ENCODE measurements around the gene CNRIP1. TPM values are rescaled to one million over a fixed set of nuclear protein-coding genes. Genes with fewer than 3 reads are reported as not detected.

Gene CNRIP1
- total RNA-seq, 4 donors from 2014 or later: 4.7 to 7.6 (median 6.5) TPM

DNA sequence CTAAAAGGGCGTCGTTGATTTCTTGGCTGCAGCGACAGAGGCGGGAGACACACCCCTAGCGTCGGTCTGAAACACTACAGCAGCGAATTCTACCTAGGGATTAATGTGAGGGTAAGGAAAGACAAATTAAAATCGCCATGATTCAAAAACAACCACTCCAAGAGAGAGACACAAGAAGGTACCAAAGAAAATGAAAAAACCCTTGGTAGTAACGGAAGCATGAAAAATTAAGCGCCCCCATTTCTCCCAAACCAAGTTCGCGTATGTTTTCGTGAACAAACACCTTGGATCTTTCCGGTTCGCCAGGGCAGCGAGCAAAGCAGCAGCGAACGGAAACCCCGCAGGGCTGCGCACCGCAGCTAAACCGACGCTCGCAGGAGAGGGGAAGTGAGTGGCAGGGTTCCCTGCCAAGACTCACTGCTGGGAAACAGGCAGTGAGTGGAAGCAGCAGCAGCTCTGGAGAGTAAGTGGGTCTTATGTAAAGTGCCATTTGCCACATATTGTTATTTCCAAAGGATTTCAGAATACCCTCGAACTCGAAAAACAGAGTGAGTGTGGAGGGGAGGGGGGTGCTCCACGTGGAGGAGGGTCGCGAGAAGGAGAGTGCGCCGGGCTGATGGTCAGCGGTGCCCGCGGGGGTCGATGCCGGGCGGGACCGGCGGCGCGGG is 68.4 kb downstream of the CNRIP1 start:
- H3K36me3 ChIP-seq: no peaks in the 10 kb centered on the region
- in situ Hi-C loops (cut with MboI; ENCODE audit: low sequenced_read_pairs in 4 of 4): no loop called here
- no peaks in the 10 kb centered on the region for H3K27me3 ChIP-seq
- H3K27ac ChIP-seq: peak overlapping the region; percentile 95 to 97 (median 97)
- intact Hi-C loops (cut with DNase I; ENCODE audit: low total_unique reads): loop anchor here (1.0 to 10.0 kb wide), 5 partner anchors 36 to 1133 kb away; partner anchors contain the start of genes C1D, CNRIP1 and GFPT1
- H3K4me3 ChIP-seq: peak overlapping the region; percentile 84 to 92 (median 90)
- ATAC-seq: peak; percentile 78 to 79
- peak; percentile 66 to 72 for DNase-seq
- H3K9me3 ChIP-seq: no peaks in the 10 kb centered on the region
- H3K4me1 ChIP-seq: peaks cover 51 to 54% of the 10 kb centered on the region in 2 donors
- TF ChIP-seq POLR2A (IDR thresholded peaks at IDR 0.05): peak in 1 of 2 donors; percentile 12
- TF ChIP-seq, protein P1, sequence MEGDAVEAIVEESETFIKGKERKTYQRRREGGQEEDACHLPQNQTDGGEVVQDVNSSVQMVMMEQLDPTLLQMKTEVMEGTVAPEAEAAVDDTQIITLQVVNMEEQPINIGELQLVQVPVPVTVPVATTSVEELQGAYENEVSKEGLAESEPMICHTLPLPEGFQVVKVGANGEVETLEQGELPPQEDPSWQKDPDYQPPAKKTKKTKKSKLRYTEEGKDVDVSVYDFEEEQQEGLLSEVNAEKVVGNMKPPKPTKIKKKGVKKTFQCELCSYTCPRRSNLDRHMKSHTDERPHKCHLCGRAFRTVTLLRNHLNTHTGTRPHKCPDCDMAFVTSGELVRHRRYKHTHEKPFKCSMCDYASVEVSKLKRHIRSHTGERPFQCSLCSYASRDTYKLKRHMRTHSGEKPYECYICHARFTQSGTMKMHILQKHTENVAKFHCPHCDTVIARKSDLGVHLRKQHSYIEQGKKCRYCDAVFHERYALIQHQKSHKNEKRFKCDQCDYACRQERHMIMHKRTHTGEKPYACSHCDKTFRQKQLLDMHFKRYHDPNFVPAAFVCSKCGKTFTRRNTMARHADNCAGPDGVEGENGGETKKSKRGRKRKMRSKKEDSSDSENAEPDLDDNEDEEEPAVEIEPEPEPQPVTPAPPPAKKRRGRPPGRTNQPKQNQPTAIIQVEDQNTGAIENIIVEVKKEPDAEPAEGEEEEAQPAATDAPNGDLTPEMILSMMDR (IDR thresholded peaks at IDR 0.05 in 4 of 5, conservative IDR thresholded peaks at IDR 0.05 in 1 of 5): peak; percentile 67 to 79 (median 75)

DNA sequence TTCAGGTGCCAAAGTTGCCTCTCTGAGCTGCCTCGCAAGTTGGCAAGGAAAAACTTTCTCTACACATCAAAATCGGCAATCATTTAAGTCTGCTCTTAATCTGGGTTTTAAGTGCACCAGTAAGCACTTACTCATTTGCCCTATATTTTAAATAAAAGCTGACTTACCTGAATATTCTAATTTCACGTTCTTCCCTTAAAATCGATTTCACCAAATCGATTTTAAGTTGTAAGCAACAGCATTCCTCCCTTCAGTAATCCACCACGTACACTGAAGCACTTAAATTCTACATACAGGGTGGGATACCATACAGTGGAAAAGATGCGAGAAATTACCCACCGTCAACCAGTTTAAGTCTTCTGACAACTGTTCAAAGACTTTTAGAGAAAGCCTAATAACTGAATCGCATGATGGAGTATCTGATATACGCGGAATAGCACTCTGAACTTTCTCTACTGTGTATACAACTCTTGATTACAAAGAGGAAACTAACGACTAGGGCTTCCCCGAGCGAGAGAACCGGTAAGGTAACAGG is 69.0 kb downstream of the CNRIP1 start:
- no peak for ATAC-seq
- Histone ChIP-seq H3K27me3 (no peaks in the 10 kb centered on the region), H3K4me3 (peak overlapping the region; percentile 84 to 92 (median 90)), H3K9me3 (no peaks in the 10 kb centered on the region), H3K4me1 (peaks cover 55 to 59% of the 10 kb centered on the region in 2 donors), H3K36me3 (no peaks in the 10 kb centered on the region), H3K27ac (peak overlapping the region; percentile 95 to 97 (median 97))
- TF ChIP-seq, protein P1 (IDR thresholded peaks at IDR 0.05 in 4 of 5, conservative IDR thresholded peaks at IDR 0.05 in 1 of 5): no peak
- TF ChIP-seq POLR2A (IDR thresholded peaks at IDR 0.05): no peak
- intact Hi-C loops (cut with DNase I; ENCODE audit: low total_unique reads) (loop anchor here (1.0 to 10.0 kb wide), 5 partner anchors 37 to 1134 kb away; partner anchors contain the start of genes C1D, CNRIP1 and GFPT1), in situ Hi-C loops (cut with MboI; ENCODE audit: low sequenced_read_pairs in 4 of 4) (no loop called here)
- DNase-seq: no peak

DNA sequence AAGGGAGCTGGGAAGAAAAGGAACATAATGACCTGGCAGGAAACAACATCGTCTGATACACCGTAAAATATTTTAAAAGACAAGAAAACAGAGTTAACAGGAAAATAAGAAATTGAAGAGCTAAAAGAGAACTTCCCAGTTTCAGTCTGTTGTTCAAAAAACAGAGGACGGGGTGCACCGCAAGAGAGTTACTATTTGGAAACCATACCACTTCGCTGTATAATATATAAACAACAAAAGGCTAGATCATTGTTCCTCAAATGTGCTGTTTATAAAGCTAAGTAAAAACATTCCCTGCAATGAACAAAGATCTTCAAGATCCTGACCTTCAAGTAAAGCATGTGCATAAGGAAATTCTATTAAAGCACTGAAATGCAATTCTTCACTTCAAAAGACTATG is 69.6 kb downstream of the CNRIP1 start:
- Histone ChIP-seq H3K9me3 (no peaks in the 10 kb centered on the region), H3K4me1 (peaks cover 55 to 64% of the 10 kb centered on the region in 2 donors), H3K4me3 (peak overlapping the region; percentile 84 to 92 (median 90)), H3K27me3 (no peaks in the 10 kb centered on the region), H3K27ac (peak overlapping the region; percentile 95 to 97 (median 97)), H3K36me3 (no peaks in the 10 kb centered on the region)
- intact Hi-C loops (cut with DNase I; ENCODE audit: low total_unique reads): loop anchor here (2.0 to 10.0 kb wide), 4 partner anchors 37 to 1135 kb away; partner anchors contain the start of genes C1D, CNRIP1 and GFPT1
- DNase-seq: no peak
- TF ChIP-seq, protein P1 (IDR thresholded peaks at IDR 0.05 in 4 of 5, conservative IDR thresholded peaks at IDR 0.05 in 1 of 5): no peak
- no peak for ATAC-seq
- in situ Hi-C loops (cut with MboI; ENCODE audit: low sequenced_read_pairs in 4 of 4): no loop called here

DNA sequence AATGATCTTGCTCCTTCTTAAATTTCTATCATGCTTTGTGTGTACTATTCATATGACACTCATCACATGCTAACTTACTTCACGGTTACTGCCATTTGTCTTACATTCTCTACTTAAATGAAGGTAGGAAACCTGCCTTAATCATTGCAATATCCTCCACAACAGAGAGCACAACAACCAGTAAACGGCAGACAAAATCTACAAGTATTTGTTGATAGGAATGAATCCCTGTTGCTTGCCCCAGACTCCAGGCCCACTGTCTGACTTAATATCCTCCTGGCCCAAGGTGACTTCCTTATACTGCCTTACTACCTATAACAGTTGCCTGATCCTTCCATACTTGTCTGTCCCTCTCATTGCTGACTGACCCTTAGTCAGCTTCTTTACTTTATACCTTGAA is 70.9 kb downstream of the CNRIP1 start:
- Histone ChIP-seq H3K4me1 (peaks cover 56 to 65% of the 10 kb centered on the region in 2 donors), H3K36me3 (no peaks in the 10 kb centered on the region), H3K4me3 (peak overlapping the region in 1 of 4 donors; percentile 8), H3K27ac (peak overlapping the region; percentile 34 to 97 (median 96)), H3K9me3 (no peaks in the 10 kb centered on the region), H3K27me3 (no peaks in the 10 kb centered on the region)
- intact Hi-C loops (cut with DNase I; ENCODE audit: low total_unique reads) (no loop called here), in situ Hi-C loops (cut with MboI; ENCODE audit: low sequenced_read_pairs in 4 of 4) (loop anchor here in 3 of 4 donors (10.0 kb wide), 1 partner anchor 54 kb away; no protein-coding TSS in a partner anchor)
- ATAC-seq (no peak), DNase-seq (no peak)
- TF ChIP-seq, protein P1 (IDR thresholded peaks at IDR 0.05 in 4 of 5, conservative IDR thresholded peaks at IDR 0.05 in 1 of 5): no peak
- TF ChIP-seq POLR2A (IDR thresholded peaks at IDR 0.05): no peak

Data from gastrocnemius medialis (tissue), 4 donors.